H1 (cell line): ENCODE results near the gene ADAMTS14. TPM values are rescaled to one million over a fixed set of nuclear protein-coding genes. Genes with fewer than 3 reads are reported as not detected.
A peak's percentile ranks its signal among the peaks of the same experiment; 100 is the strongest.

Source experiments
- CTCF ChIA-PET: fragments of 300-600 bp; sonication (Branson Sonifier 250); formaldehyde crosslinking; loops from one replicate; lab custom pipeline; 2021; ENCODE audit not compliant: partially characterized antibody; lab: Charles Lee
- POLR2A ChIA-PET: fragments of 300-600 bp; sonication (Branson Sonifier 250); formaldehyde crosslinking; loops from one replicate; lab custom pipeline; 2021; ENCODE audit warnings: inconsistent platforms; ENCODE audit not compliant: partially characterized antibody; lab: Charles Lee
- DNase-seq, 2 experiments: peaks; one replicate each; pipeline versions ENCODE4 v3.0.0 to v3.0.0-alpha.2; 2010 to 2022; ENCODE audit warnings: low spot score in 2 of 2, low read depth in 1 of 2, mixed read lengths in 1 of 2
- FAIRE-seq: peaks from 2 replicates; lab custom pipeline; 2011; peaks lifted over from hg19 to GRCh38; lab: Jason Lieb, UNC
- H2AFZ ChIP-seq: 2 replicates; pipeline ENCODE4 v1.8.1; 2012; ENCODE audit warnings: low read length, inconsistent platforms
- H2AK5ac ChIP-seq: 2 replicates; pipeline ENCODE4 v1.6.1; 2013; ENCODE audit warnings: low read depth, low read length
- H2BK120ac ChIP-seq: replicated peaks from 2 replicates; pipeline ENCODE3; 2013; ENCODE audit warnings: low read depth, low read length, inconsistent platforms
- H2BK12ac ChIP-seq: 2 replicates; pipeline ENCODE4 v1.6.1; 2013; ENCODE audit warnings: low read depth, low read length
- H2BK15ac ChIP-seq: 2 replicates; pipeline ENCODE4 v1.6.1; 2013; ENCODE audit warnings: low read length
- H2BK20ac ChIP-seq: 2 replicates; pipeline ENCODE4 v1.6.1; 2013; ENCODE audit warnings: low read length
- H2BK5ac ChIP-seq: 2 replicates; pipeline ENCODE4 v1.6.1; 2013; ENCODE audit warnings: low read depth, low read length
- H3K14ac ChIP-seq: 2 replicates; pipeline ENCODE4 v1.6.1; 2013; ENCODE audit warnings: inconsistent platforms; ENCODE audit not compliant: insufficient read length
- H3K18ac ChIP-seq: 2 replicates; pipeline ENCODE4 v1.6.1; 2013; ENCODE audit warnings: low read length; ENCODE audit errors: extremely low read depth
- H3K23ac ChIP-seq: 2 replicates; pipeline ENCODE4 v1.6.1; 2013; ENCODE audit warnings: inconsistent platforms; ENCODE audit not compliant: insufficient read length
- H3K23me2 ChIP-seq: 2 replicates; pipeline ENCODE4 v1.6.1; 2013; ENCODE audit warnings: low read depth, low read length
- H3K27ac ChIP-seq: 2 replicates; pipeline ENCODE4 v1.6.1; 2011; ENCODE audit warnings: low read depth, low read length, inconsistent platforms
- H3K27me3 ChIP-seq, 4 experiments: replicated peaks in 1 of 4; 1 replicate in 1 of 4; 2 replicates in 3 of 4; pipeline versions ENCODE4 v1.6.1 to v1.8.1; 2011 to 2013; ENCODE audit warnings: low read length in 3 of 4, mild to moderate bottlenecking in 3 of 4, inconsistent platforms in 2 of 4, mixed read lengths in 2 of 4, moderate library complexity in 1 of 4; ENCODE audit not compliant: control insufficient read depth in 3 of 4, insufficient read depth in 3 of 4; ENCODE audit errors: extremely low read depth in 1 of 4
- H3K36me3 ChIP-seq, 4 experiments: 2 replicates each; pipeline versions ENCODE4 v1.6.1 to v1.8.1; 2011 to 2013; ENCODE audit warnings: mild to moderate bottlenecking in 4 of 4, low read length in 3 of 4, moderate library complexity in 2 of 4, control low read depth in 1 of 4, inconsistent platforms in 1 of 4; ENCODE audit not compliant: insufficient read depth in 4 of 4, control insufficient read depth in 2 of 4
- H3K4ac ChIP-seq: replicated peaks from 2 replicates; pipeline ENCODE3; 2013; ENCODE audit warnings: low read length, low read depth, mixed read lengths, inconsistent platforms; ENCODE audit not compliant: insufficient read length
- H3K4me1 ChIP-seq, 4 experiments: replicated peaks in 1 of 4; 1 replicate in 1 of 4; 2 replicates in 3 of 4; pipeline versions ENCODE4 v1.6.1 to v1.8.1; 2011 to 2013; ENCODE audit warnings: low read length in 3 of 4, inconsistent platforms in 2 of 4, mixed read lengths in 1 of 4; ENCODE audit not compliant: insufficient read depth in 4 of 4, control insufficient read depth in 3 of 4
- H3K4me2 ChIP-seq, 2 experiments: 2 replicates each; pipeline versions ENCODE4 v1.6.1 to v1.8.1; 2011 to 2013; ENCODE audit warnings: low read depth in 2 of 2, low read length in 2 of 2, control low read depth in 1 of 2, inconsistent platforms in 1 of 2, mild to moderate bottlenecking in 1 of 2; ENCODE audit not compliant: insufficient read depth in 1 of 2
- H3K4me3 ChIP-seq, 4 experiments: fragments of 200-600, 300-600 bp in 1 of 4; sonication (generic), shearing (Covaris generic), sonication (Bioruptor Twin) in 1 of 4; 2 replicates each; pipeline versions ENCODE4 v1.5.1 to v1.8.1; 2011 to 2016; ENCODE audit warnings: low read length in 4 of 4, low read depth in 3 of 4, control low read depth in 2 of 4, inconsistent platforms in 2 of 4, mild to moderate bottlenecking in 2 of 4, mixed read lengths in 1 of 4, moderate library complexity in 1 of 4; ENCODE audit not compliant: insufficient read depth in 2 of 4; ENCODE audit errors: extremely low read depth in 1 of 4
- H3K56ac ChIP-seq: replicated peaks from 2 replicates; pipeline ENCODE3; 2013; ENCODE audit warnings: low read depth, mild to moderate bottlenecking, mixed read lengths, low read length, inconsistent platforms; ENCODE audit not compliant: insufficient read length
- H3K79me1 ChIP-seq: 2 replicates; pipeline ENCODE4 v1.6.1; 2013; ENCODE audit warnings: low read depth, low read length, control low read depth
- H3K79me2 ChIP-seq, 2 experiments: 2 replicates each; pipeline versions ENCODE4 v1.6.1 to v1.8.1; 2012 to 2013; ENCODE audit warnings: low read length in 2 of 2, mild to moderate bottlenecking in 2 of 2, inconsistent platforms in 1 of 2; ENCODE audit not compliant: insufficient read depth in 2 of 2, control insufficient read depth in 1 of 2
- H3K9ac ChIP-seq, 4 experiments: replicated peaks in 1 of 4; 1 replicate in 1 of 4; 2 replicates in 3 of 4; pipeline versions ENCODE4 v1.6.1 to v1.8.1; 2011 to 2013; ENCODE audit warnings: low read depth in 3 of 4, low read length in 3 of 4, control low read depth in 2 of 4, mild to moderate bottlenecking in 2 of 4, moderate library complexity in 2 of 4, inconsistent platforms in 1 of 4; ENCODE audit errors: extremely low read depth in 1 of 4
- H3K9me3 ChIP-seq, 2 experiments: 2 replicates each; pipeline versions ENCODE4 v1.6.1 to v1.8.1; 2012 to 2013; ENCODE audit warnings: mild to moderate bottlenecking in 2 of 2, moderate library complexity in 2 of 2, control low read depth in 1 of 2, inconsistent platforms in 1 of 2, low read depth in 1 of 2, low read length in 1 of 2, mixed read lengths in 1 of 2; ENCODE audit not compliant: insufficient read depth in 2 of 2
- H4K20me1 ChIP-seq, 2 experiments: replicated peaks in 1 of 2; 2 replicates each; pipeline versions ENCODE3 to v1.8.1; 2011 to 2013; ENCODE audit warnings: inconsistent platforms in 2 of 2, low read length in 2 of 2, mild to moderate bottlenecking in 1 of 2; ENCODE audit not compliant: insufficient read depth in 2 of 2, control insufficient read depth in 1 of 2
- H4K5ac ChIP-seq: 2 replicates; pipeline ENCODE4 v1.6.1; 2013; ENCODE audit warnings: low read length, low read depth, mixed read lengths, inconsistent platforms; ENCODE audit not compliant: insufficient read length
- H4K8ac ChIP-seq: 2 replicates; pipeline ENCODE4 v1.8.0; 2013; ENCODE audit warnings: mild to moderate bottlenecking, moderate library complexity, low read length, inconsistent platforms; ENCODE audit not compliant: insufficient read depth; ENCODE audit errors: extremely low read depth
- H4K91ac ChIP-seq: replicated peaks from 2 replicates; pipeline ENCODE3; 2013; ENCODE audit warnings: low read length, mixed read lengths, inconsistent platforms; ENCODE audit not compliant: insufficient read length
- GABPA ChIP-seq: IDR thresholded peaks from 2 replicates; pipeline ENCODE4 v1.6.1; 2011; ENCODE audit warnings: mild to moderate bottlenecking, low read length, moderate library complexity, borderline replicate concordance; ENCODE audit not compliant: insufficient read depth
- HDAC2 ChIP-seq, 2 experiments: fragments of 300-600 bp in 1 of 2; sonication (generic) in 1 of 2; IDR thresholded peaks; 2 replicates each; pipeline ENCODE4 v1.6.1; 2011 to 2012; ENCODE audit warnings: low read depth in 2 of 2, low read length in 2 of 2, mild to moderate bottlenecking in 2 of 2, moderate library complexity in 2 of 2, borderline replicate concordance in 1 of 2, inconsistent platforms in 1 of 2
- JUN ChIP-seq: IDR thresholded peaks from 2 replicates; pipeline ENCODE4 v1.6.1; 2011; ENCODE audit warnings: low read depth, mild to moderate bottlenecking, improper control_type of control experiment, low read length
- KDM5A ChIP-seq: fragments of 200-600 bp; IDR thresholded peaks from 2 replicates; pipeline ENCODE4 v1.7.1; 2012; ENCODE audit warnings: mild to moderate bottlenecking, low read length, inconsistent platforms, mixed read lengths
- NANOG ChIP-seq: IDR thresholded peaks from 2 replicates; pipeline ENCODE4 v1.6.1; 2011; ENCODE audit warnings: low read length, low read depth, mild to moderate bottlenecking, inconsistent platforms; ENCODE audit not compliant: insufficient read depth, poor library complexity, severe bottlenecking
- RFX5 ChIP-seq: IDR thresholded peaks from 2 replicates; pipeline ENCODE4 v1.6.1; 2011; ENCODE audit warnings: low read depth, low read length, improper control_type of control experiment, borderline replicate concordance
- SIRT6 ChIP-seq: IDR thresholded peaks from one replicate; pipeline ENCODE4 v1.7.1; 2012; ENCODE audit warnings: low read length, inconsistent platforms
- SP2 ChIP-seq: IDR thresholded peaks from 2 replicates; pipeline ENCODE4 v1.6.1; 2012; ENCODE audit warnings: mild to moderate bottlenecking, low read length, inconsistent platforms
- TBP ChIP-seq: IDR thresholded peaks from 2 replicates; pipeline ENCODE4 v1.6.1; 2011; ENCODE audit warnings: low read depth, low read length, improper control_type of control experiment
- WGBS, 2 experiments: shearing (Covaris generic) in 1 of 2; methylation state at CpG; one replicate each; pipeline versions ENCODE4 v1.1.6 to v1.1.7; 2013 to 2015; ENCODE audit warnings: low lambda C conversion rate in 2 of 2, mixed read lengths in 2 of 2, inconsistent platforms in 1 of 2, low coverage in 1 of 2, missing lambda C conversion rate in 1 of 2; ENCODE audit not compliant: insufficient replicate concordance in 2 of 2, insufficient coverage in 1 of 2, insufficient read length in 1 of 2; ENCODE audit errors: extremely low coverage in 1 of 2, missing lambda C conversion rate in 1 of 2; 5-methylcytosine and 5-hydroxymethylcytosine counted together
- polyA plus RNA-seq, 7 experiments: library from polyadenylated mRNA; depleted of rRNA in 3 of 7; stranded (reverse) in 5 of 7; unstranded in 2 of 7; fragments of >200 nt in 5 of 7; fragments of 200-250 nt in 2 of 7; gene quantifications; 1 replicate in 5 of 7; 2 replicates in 1 of 7; 4 replicates in 1 of 7; pipeline versions ENCODE4 v1.2.1 to v1.2.3, GENCODE V29; 2011 to 2013; ENCODE audit warnings: missing spikeins in 2 of 7, mixed read lengths in 2 of 7
- total RNA-seq: library from RNA; stranded (reverse); fragmentation: NEBNext Ultra II Directional; extraction: Animal tissue kit (Norgen Biotek cat#: 25700); gene quantifications from 2 replicates; pipeline ENCODE4 v1.2.1, GENCODE V29; 2021
- TF ChIP-seq, protein P1 (sequence below): IDR thresholded peaks from 2 replicates; pipeline ENCODE4 v1.6.1; 2011; ENCODE audit warnings: low read length, improper control_type of control experiment
- TF ChIP-seq, protein P2 (sequence below): IDR thresholded peaks from 2 replicates; pipeline ENCODE4 v1.6.1; 2011; ENCODE audit warnings: low read depth, mild to moderate bottlenecking, low read length; ENCODE audit not compliant: insufficient read depth

The ADAMTS14 gene
- total and polyA plus RNA-seq, 2 of the 8 experiments (the other 6 are each of a cell fraction or from before 2014, with no cell fraction given), result 2.0 to 2.3 TPM

- H4K5ac ChIP-seq, result no peak overlapping the region
Measured at GRCh38 chr10:70699659-70700174, 27.4 kb downstream of the ADAMTS14 start.

More at GRCh38 chr10:70699659-70700174, 27.4 kb downstream of the ADAMTS14 start:
- H3K9ac ChIP-seq, result no peak overlapping the region
- H3K27ac ChIP-seq, result no peak overlapping the region
- H2BK20ac ChIP-seq, result no peak overlapping the region; the same call in 1 of the 2 replicates
- DNase-seq (no peak), FAIRE-seq (no peak)
- H2BK15ac ChIP-seq, result no peak overlapping the region
- no peak overlapping the region for H2AFZ ChIP-seq
- H3K18ac ChIP-seq, result no peak overlapping the region
- H3K36me3 ChIP-seq, result peaks cover 0 to 3% (median 0%) of the 10 kb centered on the region in 4 experiments; a peak in 2 of 8 replicates
- no peaks in the 10 kb centered on the region for H3K79me2 ChIP-seq
- ChIA-PET POLR2A (no interaction called here), CTCF (interaction anchor here (0.8 kb wide), 1 partner anchor 147 kb away, joined by 3 read pairs; no protein-coding TSS in a partner anchor)
- no peaks in the 10 kb centered on the region for H4K20me1 ChIP-seq
- H2AK5ac ChIP-seq, result no peak overlapping the region
- no peak overlapping the region for H2BK120ac ChIP-seq
- WGBS, 2 experiments, result 76% methylated on average over 6 of the region's 10 CpGs; no CpG with 5 or more reads in 1 of the 2 experiments
- H3K4me2 ChIP-seq, result no peak overlapping the region
- no peaks in the 10 kb centered on the region; the same call in 1 of the 2 replicates for H3K79me1 ChIP-seq
- H2BK5ac ChIP-seq, result no peak overlapping the region
- no peak overlapping the region for H3K4ac ChIP-seq
- no peak overlapping the region for H3K23ac ChIP-seq
- no peak overlapping the region for H3K56ac ChIP-seq
- no peak overlapping the region for H3K14ac ChIP-seq
- H3K4me3 ChIP-seq, result no peak overlapping the region
- TF ChIP-seq, protein P1, sequence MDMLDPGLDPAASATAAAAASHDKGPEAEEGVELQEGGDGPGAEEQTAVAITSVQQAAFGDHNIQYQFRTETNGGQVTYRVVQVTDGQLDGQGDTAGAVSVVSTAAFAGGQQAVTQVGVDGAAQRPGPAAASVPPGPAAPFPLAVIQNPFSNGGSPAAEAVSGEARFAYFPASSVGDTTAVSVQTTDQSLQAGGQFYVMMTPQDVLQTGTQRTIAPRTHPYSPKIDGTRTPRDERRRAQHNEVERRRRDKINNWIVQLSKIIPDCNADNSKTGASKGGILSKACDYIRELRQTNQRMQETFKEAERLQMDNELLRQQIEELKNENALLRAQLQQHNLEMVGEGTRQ, result no peak
- TF ChIP-seq SP2, result no peak
- no peak for TF ChIP-seq RFX5
- TF ChIP-seq GABPA, result no peak
- no peak for TF ChIP-seq HDAC2 (IDR thresholded peaks at IDR 0.05; ENCODE audit: borderline replicate concordance in 1 of 2, low read depth in 2 of 2, low read length in 2 of 2)
- TF ChIP-seq TBP, result no peak
- no peak for TF ChIP-seq JUN
- TF ChIP-seq SIRT6, result no peak
- TF ChIP-seq KDM5A, result no peak
- TF ChIP-seq, protein P2, sequence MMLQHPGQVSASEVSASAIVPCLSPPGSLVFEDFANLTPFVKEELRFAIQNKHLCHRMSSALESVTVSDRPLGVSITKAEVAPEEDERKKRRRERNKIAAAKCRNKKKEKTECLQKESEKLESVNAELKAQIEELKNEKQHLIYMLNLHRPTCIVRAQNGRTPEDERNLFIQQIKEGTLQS, result no peak
- TF ChIP-seq NANOG, result no peak
- no peak overlapping the region for H4K91ac ChIP-seq
- peak overlapping the region; percentile 10; the same call in 1 of the 2 replicates for H2BK12ac ChIP-seq
- H3K23me2 ChIP-seq, result peaks cover 6% of the 10 kb centered on the region; the same call in 1 of the 2 replicates
- H3K27me3 ChIP-seq, result no peaks in the 10 kb centered on the region
- peaks cover 0 to 4% (median 0%) of the 10 kb centered on the region in 4 experiments; a peak in 1 of 7 replicates for H3K4me1 ChIP-seq
- H4K8ac ChIP-seq, result peak overlapping the region; percentile 63; the same call in 1 of the 2 replicates
- H3K9me3 ChIP-seq, result no peaks in the 10 kb centered on the region
